Natural killer cell (primary cell): Measurements from ENCODE around the gene COL4A1. TPM values are rescaled to one million over a fixed set of nuclear protein-coding genes. Genes with fewer than 3 reads are reported as not detected.

Experiments used
- ATAC-seq, 3 donors: fragments of 150-1000 bp in 2 of 3; fragments of 200-7000 bp in 1 of 3; cut with Tn5 transposase; 1 replicate in 1 of 3; 2 replicates in 2 of 3; pipeline ENCODE4 v1.10.0; 2021; ENCODE audit warnings: mild to moderate bottlenecking in 2 of 3, moderate library complexity in 2 of 3
- DNase-seq, 2 donors: peaks; one replicate each; pipeline versions ENCODE4 v3.0.0 to v3.0.0-alpha.2; 2013 to 2021; ENCODE audit warnings: mixed read lengths in 1 of 2
- H3K27ac ChIP-seq: one replicate; pipeline ENCODE4 v1.5.1; 2013; ENCODE audit warnings: mild to moderate bottlenecking, low read length
- H3K27me3 ChIP-seq: one replicate; pipeline ENCODE4 v1.6.1; 2013; ENCODE audit warnings: low read length; ENCODE audit not compliant: control insufficient read depth, insufficient read depth
- H3K36me3 ChIP-seq: one replicate; pipeline ENCODE4 v1.6.1; 2013; ENCODE audit warnings: low read length; ENCODE audit not compliant: control insufficient read depth, insufficient read depth
- H3K4me1 ChIP-seq: one replicate; pipeline ENCODE4 v1.6.1; 2013; ENCODE audit warnings: low read length; ENCODE audit not compliant: control insufficient read depth, insufficient read depth
- H3K4me3 ChIP-seq: one replicate; pipeline ENCODE4 v1.5.1; 2013; ENCODE audit warnings: low read length
- H3K9me3 ChIP-seq: one replicate; pipeline ENCODE4 v1.6.1; 2013; ENCODE audit warnings: low read length; ENCODE audit not compliant: control insufficient read depth, insufficient read depth
- H3K27ac Mint-ChIP-seq, 2 donors: one replicate each; pipeline ENCODE4 v1.8.0; 2022; ENCODE audit warnings: mild to moderate bottlenecking in 2 of 2, mixed read lengths in 2 of 2, moderate library complexity in 1 of 2
- H3K27me3 Mint-ChIP-seq, 2 donors: one replicate each; pipeline ENCODE4 v1.8.0; 2022; ENCODE audit warnings: low read depth in 2 of 2, mixed read lengths in 2 of 2
- H3K36me3 Mint-ChIP-seq: one replicate; pipeline ENCODE4 v1.8.0; 2022; ENCODE audit warnings: mixed read lengths
- H3K4me1 Mint-ChIP-seq, 2 donors: one replicate each; pipeline ENCODE4 v1.8.0; 2022; ENCODE audit warnings: mixed read lengths in 2 of 2
- H3K4me3 Mint-ChIP-seq: one replicate; pipeline ENCODE4 v1.8.0; 2022; ENCODE audit warnings: mild to moderate bottlenecking, moderate library complexity, mixed read lengths
- H3K9me3 Mint-ChIP-seq, 2 donors: one replicate each; pipeline ENCODE4 v1.8.0; 2022; ENCODE audit warnings: mixed read lengths in 2 of 2
- WGBS: methylation state at CpG from one replicate; pipeline ENCODE4 v1.1.7; 2013; ENCODE audit warnings: missing lambda C conversion rate; ENCODE audit not compliant: insufficient coverage; 5-methylcytosine and 5-hydroxymethylcytosine counted together
- intact Hi-C: fragments of 100-400 bp; cut with micrococcal nuclease; formaldehyde crosslinking; loops from one replicate; pipeline ENCODE4 v1.14.2; 2022
- total RNA-seq, 4 donors: library from RNA; stranded (reverse); fragments of 120-200 nt in 1 of 4; gene quantifications; one replicate each; pipeline versions ENCODE4 v1.2.3 to v1.2.4, GENCODE V29; 2013 to 2022
- TF ChIP-seq, protein P1 (sequence below): fragments of 200-600 bp; IDR thresholded peaks from one replicate; pipeline ENCODE4 v1.8.0; 2022; ENCODE audit warnings: antibody characterized with exemption

Gene COL4A1
- total RNA-seq, 3 donors from 2014 or later (not counting 1 experiment from before 2014, with no cell fraction given): not detected

DNA sequence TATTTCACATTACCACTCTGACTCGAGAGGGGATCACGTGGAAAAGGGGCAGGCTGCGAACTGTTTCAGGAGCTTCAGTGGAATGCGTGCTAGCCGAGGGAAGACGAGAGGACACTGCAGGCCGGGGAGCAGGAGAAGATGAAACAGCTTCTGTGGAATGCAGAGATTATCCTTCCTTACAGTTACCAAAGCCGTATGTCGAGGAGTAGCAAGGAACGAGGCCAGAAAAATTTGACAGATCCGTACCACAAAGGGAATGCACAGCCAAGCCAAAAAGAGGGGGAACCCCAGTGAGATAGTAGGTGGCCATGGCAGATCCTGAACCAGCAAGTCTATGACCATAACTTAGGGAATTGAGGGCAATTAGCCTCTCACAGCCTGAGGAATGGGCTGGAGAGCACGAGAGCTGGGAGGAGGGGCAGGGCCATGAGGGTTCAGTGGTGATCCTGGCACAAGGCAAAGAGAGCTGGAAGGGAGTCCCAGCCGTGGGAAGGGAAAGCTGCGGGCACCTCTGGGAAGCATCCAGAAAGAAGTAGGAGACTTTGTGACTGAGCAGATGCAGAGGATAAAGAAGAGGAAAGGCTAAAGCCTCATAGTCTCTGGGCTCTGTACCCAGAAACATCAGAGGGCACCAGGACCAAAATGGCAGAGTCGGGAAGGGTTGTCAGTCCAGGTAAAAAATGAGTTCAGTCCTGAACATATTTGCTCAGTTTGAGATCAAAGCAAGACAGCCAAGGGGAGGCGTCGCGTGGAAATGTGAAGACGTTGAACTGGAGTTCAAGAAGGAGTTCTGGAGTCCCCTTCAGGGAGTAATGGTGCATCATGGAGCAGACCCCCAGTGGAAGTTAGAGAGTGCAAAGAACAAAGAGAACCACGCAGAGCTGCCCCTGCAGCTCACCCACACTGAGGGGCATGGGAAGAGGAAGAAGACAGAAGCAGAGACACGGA, 5.1 kb downstream of the COL4A1 start:
- Histone ChIP-seq H3K4me1 (no peaks in the 10 kb centered on the region), H3K9me3 (no peaks in the 10 kb centered on the region), H3K36me3 (no peaks in the 10 kb centered on the region), H3K4me3 (no peak overlapping the region), H3K27ac (no peak overlapping the region), H3K27me3 (peaks cover 7% of the 10 kb centered on the region)
- ATAC-seq (no peak), DNase-seq (no peak)
- WGBS: 68% methylated on average over 21 of the region's 21 CpGs
- intact Hi-C loops: no loop called here
- no peaks in the 10 kb centered on the region for H3K9me3 Mint-ChIP-seq
- H3K4me3 Mint-ChIP-seq: no peak overlapping the region
- peaks cover 50 to 80% of the 10 kb centered on the region in 2 donors for H3K27me3 Mint-ChIP-seq
- TF ChIP-seq, protein P1, sequence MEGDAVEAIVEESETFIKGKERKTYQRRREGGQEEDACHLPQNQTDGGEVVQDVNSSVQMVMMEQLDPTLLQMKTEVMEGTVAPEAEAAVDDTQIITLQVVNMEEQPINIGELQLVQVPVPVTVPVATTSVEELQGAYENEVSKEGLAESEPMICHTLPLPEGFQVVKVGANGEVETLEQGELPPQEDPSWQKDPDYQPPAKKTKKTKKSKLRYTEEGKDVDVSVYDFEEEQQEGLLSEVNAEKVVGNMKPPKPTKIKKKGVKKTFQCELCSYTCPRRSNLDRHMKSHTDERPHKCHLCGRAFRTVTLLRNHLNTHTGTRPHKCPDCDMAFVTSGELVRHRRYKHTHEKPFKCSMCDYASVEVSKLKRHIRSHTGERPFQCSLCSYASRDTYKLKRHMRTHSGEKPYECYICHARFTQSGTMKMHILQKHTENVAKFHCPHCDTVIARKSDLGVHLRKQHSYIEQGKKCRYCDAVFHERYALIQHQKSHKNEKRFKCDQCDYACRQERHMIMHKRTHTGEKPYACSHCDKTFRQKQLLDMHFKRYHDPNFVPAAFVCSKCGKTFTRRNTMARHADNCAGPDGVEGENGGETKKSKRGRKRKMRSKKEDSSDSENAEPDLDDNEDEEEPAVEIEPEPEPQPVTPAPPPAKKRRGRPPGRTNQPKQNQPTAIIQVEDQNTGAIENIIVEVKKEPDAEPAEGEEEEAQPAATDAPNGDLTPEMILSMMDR: no peak
- H3K36me3 Mint-ChIP-seq: peaks cover 7% of the 10 kb centered on the region
- H3K27ac Mint-ChIP-seq: no peak overlapping the region
- no peaks in the 10 kb centered on the region for H3K4me1 Mint-ChIP-seq

DNA sequence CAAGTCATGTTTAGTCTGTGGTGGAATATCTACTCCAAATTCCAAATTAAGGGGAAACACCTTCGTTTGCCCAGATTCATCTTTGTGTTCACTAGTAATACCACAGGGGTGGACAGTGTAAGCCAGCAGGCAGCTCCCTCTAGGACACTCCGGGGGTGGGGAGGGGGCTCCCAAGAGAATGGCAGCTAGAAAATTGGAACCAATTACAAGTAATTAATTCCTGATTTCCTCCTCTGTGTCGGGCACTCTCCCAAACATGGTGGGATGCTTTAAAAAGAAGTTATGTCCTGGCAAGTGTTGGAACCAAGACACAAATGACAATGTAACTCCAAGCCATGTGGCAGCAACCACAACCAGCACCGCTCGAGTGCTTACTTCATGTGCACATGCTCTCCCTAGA, 5.9 kb downstream of the COL4A1 start:
- ATAC-seq (no peak), DNase-seq (no peak)
- Mint-ChIP-seq H3K9me3 (no peaks in the 10 kb centered on the region), H3K4me1 (no peaks in the 10 kb centered on the region), H3K27me3 (peaks cover 50 to 88% of the 10 kb centered on the region in 2 donors), H3K4me3 (no peak overlapping the region), H3K36me3 (peaks cover 7% of the 10 kb centered on the region), H3K27ac (no peak overlapping the region)
- H3K27ac ChIP-seq: no peak overlapping the region
- TF ChIP-seq, protein P1: no peak
- H3K4me1 ChIP-seq: no peaks in the 10 kb centered on the region
- H3K9me3 ChIP-seq: no peaks in the 10 kb centered on the region
- H3K36me3 ChIP-seq: no peaks in the 10 kb centered on the region
- WGBS: 51% methylated on average over 3 of the region's 5 CpGs
- H3K27me3 ChIP-seq: peaks cover 7% of the 10 kb centered on the region
- H3K4me3 ChIP-seq: no peak overlapping the region
- intact Hi-C loops: no loop called here

DNA sequence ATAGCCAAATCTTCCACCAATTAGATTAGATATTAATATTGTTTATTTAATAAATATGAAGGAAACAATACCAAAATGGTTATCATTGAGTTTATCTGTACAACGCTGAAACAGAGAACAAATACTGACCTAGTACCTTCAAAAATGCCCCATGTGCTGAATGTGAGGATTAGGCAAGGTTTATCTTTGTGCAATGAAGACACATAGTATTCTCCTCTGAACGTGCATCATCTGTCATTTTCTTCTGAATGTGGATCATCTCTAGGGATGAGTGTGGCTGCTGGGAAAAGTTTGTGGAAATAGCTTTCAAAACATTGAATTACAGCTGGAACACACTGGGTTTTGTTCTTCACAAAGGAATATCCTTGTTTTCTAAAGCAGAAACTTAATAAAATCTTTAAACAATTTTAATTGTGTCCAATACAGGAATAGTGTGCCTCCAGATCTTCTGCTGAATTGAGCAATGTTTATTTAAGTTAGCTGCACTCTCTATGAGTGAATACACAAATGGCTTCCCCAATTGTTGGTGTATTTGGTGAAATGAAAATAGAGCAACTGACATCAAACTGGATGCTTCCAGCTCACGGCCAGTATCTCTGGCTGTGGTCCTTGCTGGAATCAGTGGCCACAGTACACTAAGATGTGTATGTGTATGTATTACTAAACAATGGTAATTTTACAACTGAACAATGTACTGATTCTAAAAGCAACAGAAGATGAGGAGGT, 6.7 kb downstream of the COL4A1 start:
- Mint-ChIP-seq H3K36me3 (no peaks in the 10 kb centered on the region), H3K27me3 (peaks cover 42 to 80% of the 10 kb centered on the region in 2 donors), H3K9me3 (no peaks in the 10 kb centered on the region), H3K27ac (no peak overlapping the region), H3K4me3 (no peak overlapping the region), H3K4me1 (no peaks in the 10 kb centered on the region)
- intact Hi-C loops: no loop called here
- no peaks in the 10 kb centered on the region for H3K4me1 ChIP-seq
- 74% methylated on average over 2 of the region's 3 CpGs for WGBS
- no peak overlapping the region for H3K27ac ChIP-seq
- ATAC-seq (no peak), DNase-seq (no peak)
- H3K9me3 ChIP-seq: no peaks in the 10 kb centered on the region
- peaks cover 4% of the 10 kb centered on the region for H3K27me3 ChIP-seq
- no peaks in the 10 kb centered on the region for H3K36me3 ChIP-seq
- no peak overlapping the region for H3K4me3 ChIP-seq
- TF ChIP-seq, protein P1: no peak
